Smooth muscle cell (in vitro differentiated cells): ENCODE data around the gene ANKRD60. TPM values are rescaled to one million over a fixed set of nuclear protein-coding genes. Genes with fewer than 3 reads are reported as not detected.
A peak's percentile ranks its signal among the peaks of the same experiment; 100 is the strongest.

Experiments used
- DNase-seq: peaks from one replicate; lab custom pipeline; 2025; ENCODE audit not compliant: unreplicated experiment; lab: John Stamatoyannopoulos, UW
- H2AFZ ChIP-seq: fragments of 200-600 bp; sonication (generic); 2 replicates; pipeline ENCODE4 v1.6.0; 2016; ENCODE audit warnings: antibody characterized with exemption, low read depth, mild to moderate bottlenecking
- H3F3A ChIP-seq: fragments of 200-600 bp; sonication (generic); 2 replicates; pipeline ENCODE4 v1.6.0; 2017; ENCODE audit warnings: antibody characterized with exemption, low read depth
- H3K27ac ChIP-seq: fragments of 200-600 bp; sonication (generic); 2 replicates; pipeline ENCODE4 v1.5.1; 2016; ENCODE audit warnings: low read depth, mild to moderate bottlenecking
- H3K27me3 ChIP-seq: fragments of 200-600 bp; sonication (generic); 2 replicates; pipeline ENCODE4 v1.6.1; 2016; ENCODE audit warnings: low read depth, mild to moderate bottlenecking
- H3K36me3 ChIP-seq: fragments of 200-600 bp; sonication (generic); 2 replicates; pipeline ENCODE4 v1.5.1; 2016; ENCODE audit warnings: low read depth
- H3K4me1 ChIP-seq: fragments of 200-600 bp; sonication (generic); 2 replicates; pipeline ENCODE4 v1.5.1; 2016; ENCODE audit warnings: low read depth
- H3K4me2 ChIP-seq: fragments of 200-600 bp; sonication (generic); 2 replicates; pipeline ENCODE4 v1.6.0; 2016; ENCODE audit warnings: mild to moderate bottlenecking
- H3K4me3 ChIP-seq: fragments of 200-600 bp; sonication (generic); 2 replicates; pipeline ENCODE4 v1.5.1; 2016; ENCODE audit warnings: mild to moderate bottlenecking
- H3K79me2 ChIP-seq: fragments of 200-600 bp; sonication (generic); 2 replicates; pipeline ENCODE4 v1.6.0; 2016; ENCODE audit warnings: low read depth, mild to moderate bottlenecking
- H3K9ac ChIP-seq: fragments of 200-600 bp; sonication (generic); 2 replicates; pipeline ENCODE4 v1.6.0; 2016; ENCODE audit warnings: low read depth
- H3K9me3 ChIP-seq: fragments of 200-600 bp; sonication (generic); replicated peaks from 2 replicates; pipeline ENCODE4 v1.5.1; 2016; ENCODE audit warnings: low read depth
- H4K20me1 ChIP-seq: fragments of 200-600 bp; sonication (generic); 2 replicates; pipeline ENCODE4 v1.6.0; 2016; ENCODE audit warnings: low read depth
- WGBS: methylation state at CpG from one replicate; pipeline ENCODE4 v1.1.7; 2016; ENCODE audit warnings: low lambda C conversion rate; 5-methylcytosine and 5-hydroxymethylcytosine counted together
- polyA plus RNA-seq: library from polyadenylated mRNA; unstranded; fragments of >200 nt; fragmentation: Nextera tagmentation; extraction: Ambion mirVana; gene quantifications from 2 replicates; pipeline ENCODE4 v1.2.1, GENCODE V29; 2016
- total RNA-seq: library from RNA; depleted of rRNA; stranded (reverse); fragments of >200 nt; gene quantifications from 2 replicates; pipeline ENCODE4 v1.2.3, GENCODE V29; 2014
- TF ChIP-seq, protein P1 (sequence below): fragments of 200-600 bp; sonication (generic); IDR thresholded peaks from 2 replicates; pipeline ENCODE4 v1.5.1; 2017; ENCODE audit warnings: borderline replicate concordance, mild to moderate bottlenecking, antibody characterized with exemption; ENCODE audit not compliant: insufficient read depth, poor library complexity, severe bottlenecking

ANKRD60 gene
- total and polyA plus RNA-seq, 2 experiments from 2014 or later = not detected

DNA sequence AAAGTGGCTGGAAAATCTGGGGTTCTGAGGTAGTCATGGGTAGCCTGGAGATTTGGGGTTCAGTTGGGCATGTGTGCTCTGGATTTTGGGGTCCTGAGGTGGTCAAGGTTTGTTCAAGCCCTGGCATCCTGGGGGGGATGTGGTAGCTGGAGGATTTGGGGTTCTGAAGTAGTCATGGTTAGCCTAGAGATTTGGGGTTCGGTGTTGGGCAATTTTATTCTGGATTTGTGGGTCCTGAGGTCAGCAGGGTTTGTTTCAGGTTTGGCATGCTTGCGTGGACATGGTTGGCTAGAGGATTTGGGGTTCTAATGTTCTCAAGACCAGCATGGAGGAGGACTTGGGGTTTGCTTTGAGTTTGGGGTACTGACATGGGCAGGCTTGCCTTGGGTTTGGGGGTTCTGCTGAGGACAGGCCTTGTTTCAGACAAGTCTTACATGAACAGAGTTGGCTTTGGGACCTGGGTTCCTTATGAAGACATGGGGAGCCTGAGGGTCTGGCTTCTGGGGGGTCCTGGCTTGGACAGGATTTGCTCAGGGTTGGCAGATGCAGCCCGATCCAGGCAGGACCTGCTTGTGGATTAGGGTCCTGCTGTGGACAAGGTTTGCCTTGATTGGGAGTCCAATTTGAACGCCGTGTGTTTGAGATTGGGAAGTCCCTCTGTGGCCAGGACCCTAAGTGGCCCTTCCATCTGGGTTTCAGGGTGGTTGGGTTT, 906 bp downstream of the ANKRD60 start:
- WGBS = 95% methylated on average over 5 of the region's 5 CpGs
- peak overlapping the region; percentile 84 for H3K4me2 ChIP-seq
- no peak overlapping the region for H3K27ac ChIP-seq

DNA sequence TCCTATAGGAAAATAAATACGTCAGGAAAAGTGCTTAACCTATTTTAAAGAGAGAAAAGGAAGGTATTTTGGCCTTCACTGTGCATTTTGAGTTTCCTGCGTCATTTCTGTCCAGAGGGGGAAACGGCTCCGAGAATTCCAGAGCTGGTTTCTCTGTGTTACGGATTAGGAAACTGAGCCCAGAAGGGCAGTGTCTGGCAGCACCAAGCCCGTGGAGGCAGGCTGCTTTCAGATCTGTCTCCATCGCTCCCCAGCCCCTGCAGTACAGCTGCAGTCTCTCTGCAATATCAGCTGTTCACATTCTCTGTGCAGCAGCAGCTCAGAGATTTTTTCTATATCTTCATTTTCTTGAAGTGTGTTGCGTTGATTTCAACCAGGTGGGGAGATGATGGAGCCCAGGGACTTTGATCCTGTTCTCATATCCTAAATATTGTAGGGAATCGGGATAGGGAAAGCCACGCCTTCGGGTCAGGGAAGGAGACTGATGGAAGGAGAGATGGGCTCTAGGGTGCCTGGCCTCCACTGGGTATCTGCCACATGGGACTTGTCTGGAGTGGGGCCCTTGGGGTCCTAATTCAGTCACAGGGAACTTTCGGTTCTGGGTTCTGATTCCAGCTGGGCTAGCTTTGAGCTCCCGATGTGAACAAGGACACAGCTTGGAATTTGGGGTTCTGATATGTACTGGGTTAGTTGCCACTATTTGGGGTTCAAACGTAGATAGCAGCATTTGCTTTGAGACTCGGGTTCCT, 2.8 kb downstream of the ANKRD60 start:
- H3K36me3 ChIP-seq = no peaks in the 10 kb centered on the region
- 75% methylated on average over 15 of the region's 15 CpGs for WGBS
- peaks cover 11% of the 10 kb centered on the region for H3K4me1 ChIP-seq
- no peak overlapping the region for H2AFZ ChIP-seq
- no peaks in the 10 kb centered on the region for H3F3A ChIP-seq
- no peaks in the 10 kb centered on the region for H3K9me3 ChIP-seq
- no peaks in the 10 kb centered on the region for H3K79me2 ChIP-seq
- H4K20me1 ChIP-seq = no peaks in the 10 kb centered on the region
- H3K9ac ChIP-seq = no peak overlapping the region
- H3K27me3 ChIP-seq = peaks cover 37% of the 10 kb centered on the region
- no peak overlapping the region for H3K4me2 ChIP-seq
- TF ChIP-seq, protein P1, sequence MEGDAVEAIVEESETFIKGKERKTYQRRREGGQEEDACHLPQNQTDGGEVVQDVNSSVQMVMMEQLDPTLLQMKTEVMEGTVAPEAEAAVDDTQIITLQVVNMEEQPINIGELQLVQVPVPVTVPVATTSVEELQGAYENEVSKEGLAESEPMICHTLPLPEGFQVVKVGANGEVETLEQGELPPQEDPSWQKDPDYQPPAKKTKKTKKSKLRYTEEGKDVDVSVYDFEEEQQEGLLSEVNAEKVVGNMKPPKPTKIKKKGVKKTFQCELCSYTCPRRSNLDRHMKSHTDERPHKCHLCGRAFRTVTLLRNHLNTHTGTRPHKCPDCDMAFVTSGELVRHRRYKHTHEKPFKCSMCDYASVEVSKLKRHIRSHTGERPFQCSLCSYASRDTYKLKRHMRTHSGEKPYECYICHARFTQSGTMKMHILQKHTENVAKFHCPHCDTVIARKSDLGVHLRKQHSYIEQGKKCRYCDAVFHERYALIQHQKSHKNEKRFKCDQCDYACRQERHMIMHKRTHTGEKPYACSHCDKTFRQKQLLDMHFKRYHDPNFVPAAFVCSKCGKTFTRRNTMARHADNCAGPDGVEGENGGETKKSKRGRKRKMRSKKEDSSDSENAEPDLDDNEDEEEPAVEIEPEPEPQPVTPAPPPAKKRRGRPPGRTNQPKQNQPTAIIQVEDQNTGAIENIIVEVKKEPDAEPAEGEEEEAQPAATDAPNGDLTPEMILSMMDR = no peak
- DNase-seq = no peak
- no peak overlapping the region for H3K4me3 ChIP-seq
- H3K27ac ChIP-seq = no peak overlapping the region

More for the DNA sequence above, 906 bp downstream of the ANKRD60 start:
- H3F3A ChIP-seq = no peaks in the 10 kb centered on the region
- no peaks in the 10 kb centered on the region for H4K20me1 ChIP-seq
- no peaks in the 10 kb centered on the region for H3K9me3 ChIP-seq
- DNase-seq = no peak
- TF ChIP-seq, protein P1 = no peak
- H3K36me3 ChIP-seq = no peaks in the 10 kb centered on the region
- H3K9ac ChIP-seq = peak overlapping the region; percentile 67
- H3K27me3 ChIP-seq = peaks cover 47% of the 10 kb centered on the region
- H3K79me2 ChIP-seq = no peaks in the 10 kb centered on the region
- H2AFZ ChIP-seq = no peak overlapping the region
- H3K4me1 ChIP-seq = peaks cover 11% of the 10 kb centered on the region
- H3K4me3 ChIP-seq = peak overlapping the region; percentile 47

DNA sequence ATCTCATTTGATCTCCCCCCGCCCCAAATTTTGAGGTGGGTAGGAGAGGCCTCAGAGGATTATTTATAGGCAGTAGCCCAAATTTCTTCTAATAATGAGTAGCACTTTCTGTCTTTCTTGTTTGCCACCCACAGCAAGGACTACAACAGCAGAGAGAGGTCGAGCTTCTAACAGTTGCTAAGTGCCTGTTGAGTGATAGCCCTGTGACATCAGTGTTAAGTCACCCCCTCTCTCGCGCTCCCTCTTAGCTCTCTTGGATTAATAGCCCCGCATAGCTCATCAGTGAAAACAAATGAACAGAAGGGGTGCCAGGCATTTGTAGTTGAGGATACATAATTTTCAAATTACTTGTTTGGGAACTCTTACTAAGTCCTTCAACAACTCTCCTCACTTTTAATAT, 3.5 kb downstream of the ANKRD60 start:
- peaks cover 11% of the 10 kb centered on the region for H3K4me1 ChIP-seq
- no peak overlapping the region for H3K4me2 ChIP-seq
- H3K9me3 ChIP-seq = no peaks in the 10 kb centered on the region
- H3F3A ChIP-seq = no peaks in the 10 kb centered on the region
- peaks cover 30% of the 10 kb centered on the region for H3K27me3 ChIP-seq
- no peak overlapping the region for H3K4me3 ChIP-seq
- 59% methylated on average over 5 of the region's 5 CpGs for WGBS
- no peak overlapping the region for H3K27ac ChIP-seq
- no peaks in the 10 kb centered on the region for H4K20me1 ChIP-seq
- H3K9ac ChIP-seq = no peak overlapping the region
- TF ChIP-seq, protein P1 = no peak
- DNase-seq = no peak
- H3K79me2 ChIP-seq = no peaks in the 10 kb centered on the region
- H2AFZ ChIP-seq = no peak overlapping the region
- no peaks in the 10 kb centered on the region for H3K36me3 ChIP-seq
